HG03103 (cell line): ENCODE data around the gene NEK4.
"Not testable (repeated sequence)": the region's sequence is repeated elsewhere in the genome, so short reads cannot be mapped to it uniquely, and the experiment has no call there.

Experiments
- ATAC-seq: cut with Tn5 transposase; IDR thresholded peaks from one replicate; pipeline ENCODE4 v1.9.1; 2021; ENCODE audit warnings: low read depth; ENCODE audit not compliant: unreplicated experiment

Gene NEK4

DNA sequence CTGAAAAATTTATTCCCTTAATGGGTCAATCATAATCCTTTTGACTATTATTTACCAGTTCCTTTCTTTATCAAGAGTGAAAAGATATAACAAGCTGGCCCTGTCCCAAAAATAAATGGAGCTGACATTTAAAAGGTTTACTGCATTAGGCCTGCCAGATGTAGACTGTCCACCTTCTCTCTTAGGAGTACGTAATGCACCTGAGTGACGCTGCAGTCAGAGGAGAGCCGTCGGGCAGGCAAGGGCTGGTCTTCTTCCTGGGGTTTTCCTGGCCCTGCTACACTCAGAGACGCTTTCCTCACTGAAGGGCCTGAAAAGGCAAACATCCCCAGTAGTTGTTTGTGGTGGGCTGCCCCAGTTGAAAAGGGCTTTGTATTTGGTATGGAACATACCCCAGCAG, 27.6 kb downstream of the NEK4 start:
- no peak for ATAC-seq

GRCh38 chr3:52742418-52743041, 28.2 kb downstream of the NEK4 start:
- no peak for ATAC-seq

GRCh38 chr3:52739730-52740129, 31.0 kb downstream of the NEK4 start:
- no peak for ATAC-seq

- no peak for ATAC-seq
These were observed 37.4 kb downstream of the NEK4 start for GRCh38 chr3:52733256-52733891.

- no peak for ATAC-seq
These were observed 39.1 kb downstream of the NEK4 start for GRCh38 chr3:52731590-52731989.

- ATAC-seq = no peak
These were observed 40.1 kb downstream of the NEK4 start for GRCh38 chr3:52730681-52731080.

GRCh38 chr3:52728753-52729152, 42.0 kb downstream of the NEK4 start:
- not testable (repeated sequence) for ATAC-seq

- no peak for ATAC-seq
These were observed 46.2 kb downstream of the NEK4 start for GRCh38 chr3:52724511-52724910.

DNA sequence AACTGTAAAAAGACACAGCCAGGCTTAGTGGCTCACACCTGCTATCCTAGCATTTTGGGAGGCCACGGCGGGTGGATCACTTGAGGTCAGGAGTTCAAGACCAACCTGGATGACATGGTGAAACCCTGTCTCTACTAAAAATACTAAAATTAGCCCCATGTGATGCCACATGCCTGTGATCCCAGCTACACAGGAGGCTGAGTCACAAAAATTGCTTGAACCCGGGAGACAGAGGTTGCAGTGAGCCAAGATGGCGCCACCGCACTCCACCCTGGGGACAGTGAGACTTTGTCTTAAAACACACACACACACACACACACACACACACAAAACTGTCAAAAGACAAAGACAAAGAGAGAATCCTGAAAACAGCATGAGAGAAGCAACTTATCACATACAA, 46.8 kb downstream of the NEK4 start:
- no peak for ATAC-seq

DNA sequence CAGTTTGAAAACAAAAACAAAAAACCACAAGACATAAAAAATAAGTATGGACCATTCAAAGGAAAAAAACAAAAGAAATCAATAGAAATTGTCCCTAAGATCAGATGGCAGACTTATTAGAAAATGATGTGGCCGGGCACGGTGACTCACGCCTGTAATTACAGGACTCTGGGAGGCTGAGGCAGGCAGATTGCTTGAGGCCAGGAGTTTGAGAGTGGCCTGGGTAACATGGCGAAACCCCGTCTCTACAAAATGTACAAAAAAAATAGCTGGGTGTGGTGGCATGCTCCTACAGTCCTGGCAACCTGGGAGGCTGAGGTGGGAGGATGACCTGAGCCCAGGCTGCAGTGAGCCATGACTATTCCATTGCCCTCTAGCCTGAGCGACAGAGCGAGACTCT, 48.2 kb downstream of the NEK4 start:
- ATAC-seq = no peak

GRCh38 chr3:52721730-52722008, 49.1 kb downstream of the NEK4 start:
- ATAC-seq = no peak

GRCh38 chr3:52721002-52721729, 49.6 kb downstream of the NEK4 start:
- ATAC-seq = peak; percentile 79

GRCh38 chr3:52719618-52720017, 51.1 kb downstream of the NEK4 start:
- no peak for ATAC-seq

DNA sequence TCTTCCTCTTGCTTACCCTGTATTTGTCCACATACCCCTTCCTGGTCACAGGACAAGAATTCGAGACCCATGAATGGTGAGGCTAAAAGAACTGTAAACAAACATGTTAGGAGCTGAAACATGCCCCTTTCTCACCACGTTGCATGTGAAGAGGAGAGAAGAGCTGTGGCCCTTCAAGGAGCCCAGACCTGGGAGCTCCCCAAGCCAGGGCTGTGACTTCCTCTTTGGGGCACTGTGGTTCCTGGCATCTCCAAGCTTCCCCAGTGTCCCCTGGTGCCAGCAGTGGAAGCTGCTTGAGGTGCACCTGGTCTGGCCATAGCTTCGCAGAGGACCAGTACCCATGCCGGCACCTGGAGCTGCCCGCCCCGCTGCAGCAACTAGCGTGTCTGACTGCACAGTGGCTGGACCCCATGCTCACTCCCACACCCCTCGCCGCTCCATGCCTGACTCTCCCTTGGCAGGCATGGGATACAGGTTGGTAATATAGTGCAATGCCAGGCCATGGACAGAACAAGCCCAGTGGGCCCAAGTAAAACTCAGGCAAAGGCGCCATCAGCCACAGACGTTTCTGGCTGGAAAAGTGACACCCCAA, 54.9 kb downstream of the NEK4 start:
- no peak for ATAC-seq

DNA sequence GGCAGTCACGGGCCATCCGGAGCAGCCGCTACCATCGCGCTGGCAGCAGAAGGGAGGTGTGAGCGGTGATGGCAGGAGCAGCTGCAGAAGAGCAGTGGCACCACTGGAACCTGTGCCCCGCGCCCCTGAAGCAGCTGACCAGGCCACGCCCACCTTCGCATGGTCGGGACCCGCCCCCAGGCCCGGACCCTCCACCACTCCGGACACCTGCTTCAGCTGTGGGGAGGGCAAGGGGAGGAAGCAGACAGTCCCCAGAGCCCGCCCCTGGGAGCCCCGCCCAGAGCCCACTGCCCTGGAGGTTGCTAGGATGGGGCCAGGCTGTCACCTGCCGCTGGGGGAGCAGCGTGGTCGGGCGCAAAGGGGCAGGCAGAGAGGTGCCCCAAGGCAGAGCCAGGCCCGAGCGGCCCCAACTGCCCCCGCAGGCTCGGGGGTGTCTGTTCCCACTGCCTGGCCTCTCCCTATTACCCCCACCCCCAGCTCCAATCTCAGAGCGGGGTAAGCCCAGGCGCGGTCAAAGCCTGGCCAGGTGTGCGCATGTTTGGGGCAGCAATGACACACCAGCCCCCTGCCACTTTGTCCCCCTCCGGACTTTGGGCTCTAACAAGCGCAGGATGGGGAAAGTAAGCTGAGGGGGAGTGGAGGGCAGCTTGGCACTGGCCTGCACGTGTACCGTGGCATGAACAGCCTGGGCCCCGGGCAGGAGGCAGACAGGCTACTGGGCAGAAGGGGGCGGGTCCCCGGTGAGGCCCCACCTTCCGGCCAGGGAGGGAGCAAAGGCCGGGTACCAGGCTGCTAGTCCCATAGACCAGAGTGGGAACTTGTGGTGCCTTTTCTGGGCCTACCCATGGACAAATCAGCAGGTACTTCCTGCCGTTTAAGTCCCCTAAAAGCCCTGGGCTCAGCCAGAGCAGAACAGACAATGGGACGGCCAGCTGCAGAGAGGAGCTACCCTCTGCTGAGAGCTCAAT, 56.1 kb downstream of the NEK4 start:
- ATAC-seq = no peak

DNA sequence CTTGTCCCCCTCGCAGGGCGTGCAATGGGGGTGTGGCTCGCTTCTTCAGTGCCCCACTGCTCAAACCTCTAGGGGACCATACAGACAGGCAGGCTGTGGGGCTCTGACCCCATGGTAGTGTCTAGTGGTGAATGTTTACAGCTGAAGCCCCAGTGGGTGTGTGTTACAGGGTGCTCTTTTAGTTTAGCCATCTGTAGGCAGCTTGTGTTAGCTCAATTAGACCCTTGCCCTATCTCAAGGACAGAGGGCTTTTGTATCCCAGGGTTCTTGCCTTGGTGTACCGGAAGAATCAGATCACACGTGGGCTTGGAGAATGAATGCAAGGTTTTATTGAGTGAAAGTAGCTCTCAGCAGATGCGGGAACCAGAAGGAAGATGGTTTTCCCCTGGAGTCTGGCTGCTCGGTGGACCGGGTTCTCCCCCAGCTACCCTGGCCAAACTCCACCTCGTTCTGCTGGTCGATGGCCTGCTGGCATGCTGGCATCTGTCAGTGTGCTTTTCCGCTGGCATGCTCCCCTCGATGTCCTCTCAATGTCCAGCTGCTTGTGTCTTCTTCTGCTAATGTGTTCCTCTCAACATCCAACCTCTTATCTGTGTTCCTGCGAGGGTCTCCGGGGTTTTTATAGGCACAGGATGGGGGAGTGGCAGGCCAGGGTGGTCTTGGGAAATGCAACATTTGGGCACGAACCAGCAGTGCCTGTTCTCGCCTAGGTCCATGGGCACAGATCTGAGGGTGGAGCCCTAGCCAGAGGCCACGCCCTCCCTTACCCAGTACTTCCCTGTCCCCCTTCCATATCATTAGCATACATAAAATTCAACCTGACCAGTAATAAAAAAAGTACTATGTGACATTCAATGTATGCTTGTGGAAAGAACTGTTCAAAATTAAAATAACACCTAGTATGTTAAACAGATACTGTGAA, 58.2 kb downstream of the NEK4 start:
- no peak for ATAC-seq

- no peak for ATAC-seq
These were observed 60.2 kb downstream of the NEK4 start for GRCh38 chr3:52710512-52710911.

DNA sequence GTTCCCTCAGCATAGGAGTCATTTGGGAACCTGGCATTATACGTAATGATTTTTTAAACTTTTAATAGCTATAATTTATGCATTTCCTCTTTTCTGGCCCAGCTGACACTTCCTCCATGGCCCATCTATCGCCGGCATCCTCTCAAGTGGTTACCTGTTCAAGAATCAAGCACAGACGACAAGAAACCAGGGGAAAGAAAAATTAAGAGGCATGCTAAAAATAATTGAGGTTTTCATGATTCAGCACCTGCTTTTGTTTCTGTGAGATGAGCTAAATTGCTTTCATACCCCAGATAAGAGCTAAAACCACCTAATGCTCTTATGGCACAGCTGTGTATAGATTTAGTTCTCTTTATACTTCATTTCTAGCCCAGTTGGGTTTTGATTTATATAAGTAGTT, 63.2 kb downstream of the NEK4 start:
- no peak for ATAC-seq
